ENCODE results near the gene ZMYM3. TPM values are rescaled to one million over a fixed set of nuclear protein-coding genes. Genes with fewer than 3 reads are reported as not detected.

The ZMYM3 gene
- polyA plus RNA-seq, 1 donor (not counting 4 experiments of a cell fraction or from before 2014, with no cell fraction given), result 7.7 TPM

GRCh38 chrX:71239781-71240180 lies 14.2 kb downstream of the ZMYM3 start:
- no peak for FAIRE-seq
- H3K4me2 ChIP-seq (ENCODE audit: control insufficient read depth, extremely low read depth, insufficient read depth, low read depth, low read length), result no peak overlapping the region
- no peak for DNase-seq (ENCODE audit: low read depth, low spot score)
- no peaks in the 10 kb centered on the region for H4K20me1 ChIP-seq (ENCODE audit: control insufficient read depth, extremely low read depth, insufficient read depth, low read length)
- no peak for TF ChIP-seq CTCF (optimal IDR thresholded peaks at IDR 0.05 in 1 of 3, IDR thresholded peaks at IDR 0.05 in 1 of 3, conservative IDR thresholded peaks at IDR 0.05 in 1 of 3; ENCODE audit: extremely low read depth in 1 of 3, insufficient read depth in 2 of 3, low read length in 3 of 3)
- no peak for TF ChIP-seq EZH2 (IDR thresholded peaks at IDR 0.05; ENCODE audit: low read length)
- H3K9me1 ChIP-seq (ENCODE audit: control insufficient read depth, extremely low read depth, insufficient read depth, low read length), result no peaks in the 10 kb centered on the region
- no peaks in the 10 kb centered on the region for H3K79me2 ChIP-seq (ENCODE audit: control insufficient read depth, insufficient read depth, low read length)
- no peak overlapping the region for H3K9ac ChIP-seq (ENCODE audit: control insufficient read depth, extremely low read depth, insufficient read depth, low read length)
- H3K27ac ChIP-seq (ENCODE audit: control insufficient read depth, insufficient read depth, low read length), result no peak overlapping the region
- H2AFZ ChIP-seq (ENCODE audit: control insufficient read depth, low read length), result no peak overlapping the region
- dilution Hi-C loops (cut with MboI; ENCODE audit: extremely low pct_ligation_motif_present, low sequenced_read_pairs), result loop anchor here (10.0 kb wide), 1 partner anchor 155 kb away; no protein-coding TSS in a partner anchor
- H3K4me3 ChIP-seq (ENCODE audit: control insufficient read depth in 2 of 3, extremely low read depth in 1 of 3, insufficient read depth in 2 of 3, low read depth in 1 of 3, low read length in 3 of 3), result no peak overlapping the region
- H3K4me1 ChIP-seq (ENCODE audit: control insufficient read depth, extremely low read depth, insufficient read depth, low read length), result no peaks in the 10 kb centered on the region
- H3K9me3 ChIP-seq (ENCODE audit: control insufficient read depth, low read depth, low read length), result no peaks in the 10 kb centered on the region
- H3K27me3 ChIP-seq (ENCODE audit: control insufficient read depth, extremely low read depth, insufficient read depth, low read length), result no peaks in the 10 kb centered on the region
- H3K36me3 ChIP-seq (ENCODE audit: control insufficient read depth in 2 of 2, extremely low read depth in 1 of 2, insufficient read depth in 2 of 2, low read length in 2 of 2), result peaks cover 0 to 3% of the 10 kb centered on the region in 2 experiments

- H3K36me3 ChIP-seq (ENCODE audit: control insufficient read depth in 2 of 2, extremely low read depth in 1 of 2, insufficient read depth in 2 of 2, low read length in 2 of 2), result no peaks in the 10 kb centered on the region
- H3K4me1 ChIP-seq (ENCODE audit: control insufficient read depth, extremely low read depth, insufficient read depth, low read length), result no peaks in the 10 kb centered on the region
- no peak overlapping the region for H3K4me3 ChIP-seq (ENCODE audit: control insufficient read depth in 2 of 3, extremely low read depth in 1 of 3, insufficient read depth in 2 of 3, low read depth in 1 of 3, low read length in 3 of 3)
- H3K79me2 ChIP-seq (ENCODE audit: control insufficient read depth, insufficient read depth, low read length), result no peaks in the 10 kb centered on the region
- TF ChIP-seq CTCF (optimal IDR thresholded peaks at IDR 0.05 in 1 of 3, IDR thresholded peaks at IDR 0.05 in 1 of 3, conservative IDR thresholded peaks at IDR 0.05 in 1 of 3; ENCODE audit: extremely low read depth in 1 of 3, insufficient read depth in 2 of 3, low read length in 3 of 3) (no peak), EZH2 (IDR thresholded peaks at IDR 0.05; ENCODE audit: low read length) (no peak)
- H3K4me2 ChIP-seq (ENCODE audit: control insufficient read depth, extremely low read depth, insufficient read depth, low read depth, low read length), result no peak overlapping the region
- no peak overlapping the region for H2AFZ ChIP-seq (ENCODE audit: control insufficient read depth, low read length)
- no peaks in the 10 kb centered on the region for H3K27me3 ChIP-seq (ENCODE audit: control insufficient read depth, extremely low read depth, insufficient read depth, low read length)
- FAIRE-seq (no peak), DNase-seq (ENCODE audit: low read depth, low spot score) (no peak)
- no peaks in the 10 kb centered on the region for H4K20me1 ChIP-seq (ENCODE audit: control insufficient read depth, extremely low read depth, insufficient read depth, low read length)
- no peaks in the 10 kb centered on the region for H3K9me3 ChIP-seq (ENCODE audit: control insufficient read depth, low read depth, low read length)
- no peak overlapping the region for H3K27ac ChIP-seq (ENCODE audit: control insufficient read depth, insufficient read depth, low read length)
- H3K9me1 ChIP-seq (ENCODE audit: control insufficient read depth, extremely low read depth, insufficient read depth, low read length), result no peaks in the 10 kb centered on the region
- H3K9ac ChIP-seq (ENCODE audit: control insufficient read depth, extremely low read depth, insufficient read depth, low read length), result no peak overlapping the region
- dilution Hi-C loops (cut with MboI; ENCODE audit: extremely low pct_ligation_motif_present, low sequenced_read_pairs), result no loop called here
These were observed 17.1 kb downstream of the ZMYM3 start for GRCh38 chrX:71236836-71237235.
